Spleen (tissue), 11 donors: ENCODE results near the gene VSX1. TPM values are rescaled to one million over a fixed set of nuclear protein-coding genes. Genes with fewer than 3 reads are reported as not detected.

Experiments used
- DNase-seq: peaks from one replicate; pipeline ENCODE4 v3.0.0-alpha.2; 2020
- H3K27ac ChIP-seq, 8 donors: fragments of 200-600 bp; sonication (generic) in 7 of 8; 1 replicate in 4 of 8; 2 replicates in 4 of 8; pipeline versions ENCODE4 v1.5.0 to v1.8.0; 2016 to 2021; ENCODE audit warnings: inconsistent platforms in 4 of 8, mild to moderate bottlenecking in 4 of 8, moderate library complexity in 1 of 8
- H3K27me3 ChIP-seq, 7 donors: fragments of 200-600 bp; sonication (generic) in 6 of 7; replicated peaks in 1 of 7; 1 replicate in 4 of 7; 2 replicates in 3 of 7; pipeline versions ENCODE4 v1.5.0 to v1.8.0; 2016 to 2021; ENCODE audit warnings: inconsistent platforms in 3 of 7, mild to moderate bottlenecking in 1 of 7
- H3K36me3 ChIP-seq, 6 donors: fragments of 200-600 bp; sonication (generic) in 5 of 6; 1 replicate in 4 of 6; 2 replicates in 2 of 6; pipeline versions ENCODE4 v1.5.0 to v1.8.0; 2016 to 2021; ENCODE audit warnings: inconsistent platforms in 2 of 6
- H3K4me1 ChIP-seq, 6 donors: fragments of 200-600 bp; sonication (generic) in 5 of 6; 1 replicate in 3 of 6; 2 replicates in 3 of 6; pipeline versions ENCODE4 v1.5.0 to v1.8.0; 2016 to 2021; ENCODE audit warnings: inconsistent platforms in 3 of 6
- H3K4me3 ChIP-seq, 8 donors: fragments of 200-600 bp; sonication (generic) in 7 of 8; 1 replicate in 4 of 8; 2 replicates in 4 of 8; pipeline versions ENCODE4 v1.5.0 to v1.8.0; 2016 to 2021; ENCODE audit warnings: inconsistent platforms in 4 of 8, mild to moderate bottlenecking in 4 of 8, moderate library complexity in 2 of 8
- H3K9me3 ChIP-seq, 8 donors: fragments of 200-600 bp; sonication (generic) in 7 of 8; 1 replicate in 4 of 8; 2 replicates in 4 of 8; pipeline versions ENCODE4 v1.5.0 to v1.8.0; 2016 to 2021; ENCODE audit warnings: inconsistent platforms in 4 of 8
- CTCF ChIP-seq, 11 experiments: fragments of 200-600 bp in 7 of 11; fragments of 450-650 bp in 4 of 11; sonication (generic) in 4 of 11; IDR thresholded peaks in 8 of 11; conservative IDR thresholded peaks in 3 of 11; 1 replicate in 7 of 11; 2 replicates in 4 of 11; pipeline versions ENCODE4 v1.4.0 to v1.8.0; 2016 to 2021; ENCODE audit warnings: antibody characterized with exemption in 11 of 11, inconsistent platforms in 4 of 11, mild to moderate bottlenecking in 1 of 11
- POLR2A ChIP-seq, 3 donors: fragments of 450-650 bp; IDR thresholded peaks; one replicate each; pipeline ENCODE4 v1.5.1; 2017; ENCODE audit warnings: antibody characterized with exemption in 3 of 3, mild to moderate bottlenecking in 1 of 3
- POLR2AphosphoS5 ChIP-seq, 3 donors: sonication (generic); formaldehyde crosslinking; IDR thresholded peaks; one replicate each; pipeline ENCODE4 v1.5.1; 2017; ENCODE audit warnings: antibody characterized with exemption in 3 of 3
- WGBS, 5 donors: extraction: QIAGEN DNeasy Blood & Tissue Kit in 3 of 5; methylation state at CpG; one replicate each; pipeline versions ENCODE4 v1.1.5 to v1.1.7; 2013 to 2018; 5-methylcytosine and 5-hydroxymethylcytosine counted together
- intact Hi-C: fragments of 100-400 bp; cut with DNase I; formaldehyde crosslinking; loops from one replicate; pipeline ENCODE4 v1.15.0; 2023; ENCODE audit warnings: low total_unique reads
- polyA plus RNA-seq, 3 donors: library from polyadenylated mRNA; stranded (reverse); fragments of 200-250 nt; gene quantifications; one replicate each; pipeline ENCODE4 v1.2.1, GENCODE V29; 2013
- total RNA-seq, 7 donors: library from RNA; depleted of rRNA in 3 of 7; stranded (reverse); fragments of >200 nt in 3 of 7; fragmentation: NEBNext Ultra II Directional in 4 of 7; extraction: Animal tissue kit (Norgen Biotek cat#: 25700) in 4 of 7; gene quantifications; one replicate each; pipeline versions ENCODE4 v1.1.0 to v1.2.1, GENCODE V29; 2016 to 2021
- donor health status: healthy with polysubstance abuse.
- donor health status: DM: no; HTN: no; CAD: no; lungs with moderate emphysema.
- donor health status: DM: no; HTN: no; CAD: no.
- donor health status: Bipolar disorder and iron deficiency.
- donor health status: healthy.
- donor health status: DM: no; HTN: no; CAD: no.
- donor health status: DM: yes; HTN: yes; CAD: no.

Gene VSX1
- total and polyA plus RNA-seq, 10 donors, result not detected

GRCh38 chr20:25057234-25058050, 24.5 kb downstream of the VSX1 start:
- TF ChIP-seq POLR2A (IDR thresholded peaks at IDR 0.05) (no peak), POLR2AphosphoS5 (IDR thresholded peaks at IDR 0.05) (peak; percentile 62 to 83 (median 81)), CTCF (IDR thresholded peaks at IDR 0.05 in 8 of 11, conservative IDR thresholded peaks at IDR 0.05 in 3 of 11) (no peak)
- WGBS, 5 donors, result 0% methylated on average over 12 to 86 of the region's 86 CpGs
- Histone ChIP-seq H3K4me3 (peak overlapping the region; percentile 57 to 96 (median 82)), H3K4me1 (peaks cover 45 to 67% (median 62%) of the 10 kb centered on the region in 6 donors), H3K27ac (peak overlapping the region; percentile 74 to 98 (median 93)), H3K36me3 (peaks cover 0 to 6% (median 0%) of the 10 kb centered on the region in 6 donors), H3K9me3 (no peaks in the 10 kb centered on the region), H3K27me3 (no peaks in the 10 kb centered on the region)
- DNase-seq, result peak; percentile 94
- intact Hi-C loops, result no loop called here

GRCh38 chr20:25056690-25057233, 25.2 kb downstream of the VSX1 start:
- H3K36me3 ChIP-seq, result peaks cover 0 to 6% (median 0%) of the 10 kb centered on the region in 6 donors
- intact Hi-C loops, result no loop called here
- peak overlapping the region; percentile 74 to 98 (median 93) for H3K27ac ChIP-seq
- H3K27me3 ChIP-seq, result no peaks in the 10 kb centered on the region
- WGBS, 5 donors, result 7 to 14% (median 8%) methylated on average over 16 to 24 of the region's 24 CpGs
- H3K9me3 ChIP-seq, result no peaks in the 10 kb centered on the region
- H3K4me1 ChIP-seq, result peaks cover 52 to 70% (median 68%) of the 10 kb centered on the region in 6 donors
- peak overlapping the region; percentile 57 to 96 (median 82) for H3K4me3 ChIP-seq
- peak; percentile 94 for DNase-seq
- TF ChIP-seq POLR2AphosphoS5 (IDR thresholded peaks at IDR 0.05) (no peak), CTCF (IDR thresholded peaks at IDR 0.05 in 8 of 11, conservative IDR thresholded peaks at IDR 0.05 in 3 of 11) (no peak), POLR2A (IDR thresholded peaks at IDR 0.05) (no peak)

GRCh38 chr20:25055711-25056495, 26.0 kb downstream of the VSX1 start:
- Histone ChIP-seq H3K36me3 (peaks cover 0 to 8% (median 0%) of the 10 kb centered on the region in 6 donors), H3K4me3 (peak overlapping the region in 5 of 8 donors; percentile 76 to 96 (median 87)), H3K27me3 (no peaks in the 10 kb centered on the region), H3K4me1 (peaks cover 53 to 79% (median 77%) of the 10 kb centered on the region in 6 donors), H3K27ac (peak overlapping the region in 5 of 8 donors; percentile 91 to 98 (median 93)), H3K9me3 (no peaks in the 10 kb centered on the region)
- TF ChIP-seq POLR2AphosphoS5 (IDR thresholded peaks at IDR 0.05), result no peak
- no peak for TF ChIP-seq CTCF (IDR thresholded peaks at IDR 0.05 in 8 of 11, conservative IDR thresholded peaks at IDR 0.05 in 3 of 11)
- TF ChIP-seq POLR2A (IDR thresholded peaks at IDR 0.05), result no peak
- WGBS, 5 donors, result 69 to 80% (median 77%) methylated on average over 8 of the region's 8 CpGs
- intact Hi-C loops, result no loop called here
- DNase-seq, result peak; percentile 70
